Smooth muscle cell (in vitro differentiated cells): ENCODE measurements around the gene GPR151. TPM values are rescaled to one million over a fixed set of nuclear protein-coding genes. Genes with fewer than 3 reads are reported as not detected.
"Not testable (repeated sequence)": the region's sequence is repeated elsewhere in the genome, so short reads cannot be mapped to it uniquely, and the experiment has no call there.

Experiments
- DNase-seq: peaks from one replicate; lab custom pipeline; 2025; ENCODE audit not compliant: unreplicated experiment; lab: John Stamatoyannopoulos, UW
- H2AFZ ChIP-seq: fragments of 200-600 bp; sonication (generic); 2 replicates; pipeline ENCODE4 v1.6.0; 2016; ENCODE audit warnings: antibody characterized with exemption, low read depth, mild to moderate bottlenecking
- H3F3A ChIP-seq: fragments of 200-600 bp; sonication (generic); 2 replicates; pipeline ENCODE4 v1.6.0; 2017; ENCODE audit warnings: antibody characterized with exemption, low read depth
- H3K27ac ChIP-seq: fragments of 200-600 bp; sonication (generic); 2 replicates; pipeline ENCODE4 v1.5.1; 2016; ENCODE audit warnings: low read depth, mild to moderate bottlenecking
- H3K27me3 ChIP-seq: fragments of 200-600 bp; sonication (generic); 2 replicates; pipeline ENCODE4 v1.6.1; 2016; ENCODE audit warnings: low read depth, mild to moderate bottlenecking
- H3K36me3 ChIP-seq: fragments of 200-600 bp; sonication (generic); 2 replicates; pipeline ENCODE4 v1.5.1; 2016; ENCODE audit warnings: low read depth
- H3K4me1 ChIP-seq: fragments of 200-600 bp; sonication (generic); 2 replicates; pipeline ENCODE4 v1.5.1; 2016; ENCODE audit warnings: low read depth
- H3K4me2 ChIP-seq: fragments of 200-600 bp; sonication (generic); 2 replicates; pipeline ENCODE4 v1.6.0; 2016; ENCODE audit warnings: mild to moderate bottlenecking
- H3K4me3 ChIP-seq: fragments of 200-600 bp; sonication (generic); 2 replicates; pipeline ENCODE4 v1.5.1; 2016; ENCODE audit warnings: mild to moderate bottlenecking
- H3K79me2 ChIP-seq: fragments of 200-600 bp; sonication (generic); 2 replicates; pipeline ENCODE4 v1.6.0; 2016; ENCODE audit warnings: low read depth, mild to moderate bottlenecking
- H3K9ac ChIP-seq: fragments of 200-600 bp; sonication (generic); 2 replicates; pipeline ENCODE4 v1.6.0; 2016; ENCODE audit warnings: low read depth
- H3K9me3 ChIP-seq: fragments of 200-600 bp; sonication (generic); replicated peaks from 2 replicates; pipeline ENCODE4 v1.5.1; 2016; ENCODE audit warnings: low read depth
- H4K20me1 ChIP-seq: fragments of 200-600 bp; sonication (generic); 2 replicates; pipeline ENCODE4 v1.6.0; 2016; ENCODE audit warnings: low read depth
- CTCF ChIP-seq: fragments of 200-600 bp; sonication (generic); IDR thresholded peaks from 2 replicates; pipeline ENCODE4 v1.5.1; 2017; ENCODE audit warnings: borderline replicate concordance, mild to moderate bottlenecking, antibody characterized with exemption; ENCODE audit not compliant: insufficient read depth, poor library complexity, severe bottlenecking
- WGBS: methylation state at CpG from one replicate; pipeline ENCODE4 v1.1.7; 2016; ENCODE audit warnings: low lambda C conversion rate; 5-methylcytosine and 5-hydroxymethylcytosine counted together
- polyA plus RNA-seq: library from polyadenylated mRNA; unstranded; fragments of >200 nt; fragmentation: Nextera tagmentation; extraction: Ambion mirVana; gene quantifications from 2 replicates; pipeline ENCODE4 v1.2.1, GENCODE V29; 2016
- total RNA-seq: library from RNA; depleted of rRNA; stranded (reverse); fragments of >200 nt; gene quantifications from 2 replicates; pipeline ENCODE4 v1.2.3, GENCODE V29; 2014

Gene GPR151
- total and polyA plus RNA-seq, 2 experiments from 2014 or later = not detected

GRCh38 chr5:146560205-146560812 is 44.3 kb upstream of the GPR151 start:
- Histone ChIP-seq H3K4me3 (no peak overlapping the region), H3K9me3 (no peaks in the 10 kb centered on the region), H2AFZ (peak overlapping the region; percentile 3), H4K20me1 (no peaks in the 10 kb centered on the region), H3K36me3 (no peaks in the 10 kb centered on the region), H3K9ac (no peak overlapping the region), H3F3A (no peaks in the 10 kb centered on the region), H3K27me3 (no peaks in the 10 kb centered on the region), H3K4me2 (peak overlapping the region; percentile 10), H3K27ac (peak overlapping the region; percentile 53), H3K4me1 (peaks cover 7% of the 10 kb centered on the region), H3K79me2 (no peaks in the 10 kb centered on the region)
- WGBS = 22% methylated on average over 3 of the region's 3 CpGs
- no peak for DNase-seq
- TF ChIP-seq CTCF = no peak

DNA sequence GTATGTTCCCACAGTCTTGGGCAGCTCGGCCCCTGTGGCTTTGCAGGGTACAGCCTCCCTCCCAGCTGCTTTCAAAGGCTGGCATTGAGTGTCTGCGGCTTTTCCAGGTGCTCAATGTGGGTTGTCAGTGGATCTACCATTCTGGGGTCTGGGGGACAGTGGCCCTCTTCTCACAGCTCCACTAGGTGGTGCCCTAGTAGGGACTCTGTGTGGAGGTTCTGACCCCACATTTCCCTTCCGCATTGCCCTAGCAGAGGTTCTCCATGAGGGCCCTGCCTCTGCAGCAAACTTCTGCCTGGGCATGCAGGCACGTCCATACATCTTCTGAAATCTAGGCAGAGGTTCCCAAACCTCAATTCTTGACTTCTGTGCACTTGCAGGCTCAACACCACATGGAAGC is 40.9 kb upstream of the GPR151 start:
- not testable (repeated sequence) for H3K27ac ChIP-seq, H3K4me2 ChIP-seq, DNase-seq, H3K4me3 ChIP-seq, H4K20me1 ChIP-seq, H3K27me3 ChIP-seq, H3K9me3 ChIP-seq, H3K4me1 ChIP-seq, H3F3A ChIP-seq, H2AFZ ChIP-seq, H3K36me3 ChIP-seq, H3K79me2 ChIP-seq, H3K9ac ChIP-seq
- WGBS = 99% methylated on average over 4 of the region's 4 CpGs

DNA sequence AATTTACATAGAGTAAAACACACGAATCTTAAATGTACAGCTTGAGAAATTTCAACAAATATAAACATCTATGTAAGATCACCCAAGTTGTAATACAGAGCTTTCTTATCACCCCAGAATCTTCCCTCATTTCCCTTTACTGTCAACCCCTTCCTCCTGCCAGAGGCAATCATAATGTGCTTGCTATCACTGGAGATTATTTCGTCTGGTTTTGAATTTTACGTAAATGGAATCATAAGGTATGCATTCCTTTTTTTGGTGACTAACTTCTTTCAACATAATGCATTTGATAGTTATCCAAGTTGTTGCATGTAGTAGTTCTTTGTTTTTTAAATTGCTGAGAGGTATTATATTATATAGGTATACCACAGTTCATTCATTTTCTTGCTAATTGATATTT is 37.5 kb upstream of the GPR151 start:
- Histone ChIP-seq H3K36me3 (no peaks in the 10 kb centered on the region), H3K27ac (no peak overlapping the region), H3K9me3 (no peaks in the 10 kb centered on the region), H2AFZ (no peak overlapping the region), H3F3A (no peaks in the 10 kb centered on the region), H3K9ac (no peak overlapping the region), H3K4me3 (no peak overlapping the region), H3K79me2 (no peaks in the 10 kb centered on the region), H3K27me3 (no peaks in the 10 kb centered on the region), H3K4me1 (no peaks in the 10 kb centered on the region), H4K20me1 (no peaks in the 10 kb centered on the region), H3K4me2 (no peak overlapping the region)
- WGBS = 82% methylated on average over 3 of the region's 3 CpGs
- TF ChIP-seq CTCF = no peak
- no peak for DNase-seq

DNA sequence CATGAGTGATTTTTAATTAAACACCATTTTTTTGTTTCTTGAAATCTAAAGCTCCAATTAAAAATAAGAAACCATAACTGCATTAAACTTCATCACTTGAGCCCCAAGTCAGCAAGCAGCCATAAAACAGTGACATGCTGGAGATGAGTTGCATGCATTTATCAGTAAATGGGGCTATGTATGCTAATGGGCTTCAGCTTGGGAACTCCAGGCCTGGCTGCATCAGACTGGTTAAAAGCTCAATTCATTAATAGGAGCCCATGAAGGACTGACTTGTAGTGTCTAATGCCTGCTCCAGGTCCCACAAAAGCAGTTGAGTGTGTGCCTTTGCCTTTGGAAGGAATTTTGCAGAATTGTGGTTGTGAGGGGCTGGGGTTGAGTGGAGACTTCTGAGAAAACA is 33.6 kb upstream of the GPR151 start:
- H3K36me3 ChIP-seq = no peaks in the 10 kb centered on the region
- H3K9ac ChIP-seq = no peak overlapping the region
- H3K9me3 ChIP-seq = no peaks in the 10 kb centered on the region
- no peak overlapping the region for H3K4me2 ChIP-seq
- TF ChIP-seq CTCF = no peak
- H3K4me3 ChIP-seq = no peak overlapping the region
- no peaks in the 10 kb centered on the region for H4K20me1 ChIP-seq
- H3K79me2 ChIP-seq = no peaks in the 10 kb centered on the region
- no peak for DNase-seq
- no peak overlapping the region for H2AFZ ChIP-seq
- H3K27ac ChIP-seq = no peak overlapping the region
- no peaks in the 10 kb centered on the region for H3K4me1 ChIP-seq
- no peaks in the 10 kb centered on the region for H3K27me3 ChIP-seq
- H3F3A ChIP-seq = no peaks in the 10 kb centered on the region
